Gastrocnemius medialis (tissue), 4 donors: ENCODE measurements around the gene MLLT10. TPM values are rescaled to one million over a fixed set of nuclear protein-coding genes. Genes with fewer than 3 reads are reported as not detected.

Source experiments
- ATAC-seq, 2 donors: fragments of 150-250 bp; one replicate each; pipeline ENCODE4 v1.9.1; 2016
- DNase-seq, 2 donors: peaks; one replicate each; pipeline ENCODE4 v3.0.0-alpha.2; 2019
- H3K27ac ChIP-seq, 4 donors: fragments of 200-600 bp; sonication (generic); 1 replicate in 1 of 4; 2 replicates in 3 of 4; pipeline ENCODE4 v1.5.1; 2016 to 2018; ENCODE audit warnings: mild to moderate bottlenecking in 2 of 4, moderate library complexity in 1 of 4
- H3K27me3 ChIP-seq, 3 donors: fragments of 200-600 bp; sonication (generic) in 2 of 3; 1 replicate in 1 of 3; 2 replicates in 2 of 3; pipeline versions ENCODE4 v1.5.1 to v1.6.0; 2016 to 2019; ENCODE audit warnings: mild to moderate bottlenecking in 1 of 3, moderate library complexity in 1 of 3
- H3K36me3 ChIP-seq, 2 donors: fragments of 200-600 bp; sonication (generic) in 1 of 2; one replicate each; pipeline ENCODE4 v1.5.1; 2017 to 2018
- H3K4me1 ChIP-seq, 2 donors: fragments of 200-600 bp; sonication (generic) in 1 of 2; one replicate each; pipeline ENCODE4 v1.5.1; 2016 to 2017; ENCODE audit warnings: mild to moderate bottlenecking in 2 of 2
- H3K4me3 ChIP-seq, 4 donors: fragments of 200-600 bp; sonication (generic) in 3 of 4; 1 replicate in 1 of 4; 2 replicates in 3 of 4; pipeline ENCODE4 v1.5.1; 2016 to 2019; ENCODE audit warnings: mild to moderate bottlenecking in 2 of 4
- H3K9me3 ChIP-seq, 3 donors: fragments of 200-600 bp; sonication (generic) in 2 of 3; 1 replicate in 1 of 3; 2 replicates in 2 of 3; pipeline ENCODE4 v1.5.1; 2016 to 2019
- POLR2A ChIP-seq, 2 donors: fragments of 450-650 bp; IDR thresholded peaks; one replicate each; pipeline ENCODE4 v1.6.1; 2017; ENCODE audit warnings: antibody characterized with exemption in 2 of 2, mild to moderate bottlenecking in 2 of 2, moderate library complexity in 2 of 2
- in situ Hi-C, 4 donors: fragments of 200-750 bp; cut with MboI; loops; one replicate each; pipeline versions ENCODE4 v1.15.0 to v1.8.0; 2017; ENCODE audit warnings: low sequenced_read_pairs in 4 of 4
- intact Hi-C: fragments of 100-400 bp; cut with DNase I; formaldehyde crosslinking; loops from one replicate; pipeline ENCODE4 v1.15.1; 2023; ENCODE audit warnings: low total_unique reads
- total RNA-seq, 4 donors: library from RNA; depleted of rRNA; stranded (reverse); fragments of >200 nt; gene quantifications; one replicate each; pipeline versions ENCODE4 v1.1.0 to v1.2.3, GENCODE V29; 2016
- TF ChIP-seq, protein P1 (sequence below), 5 experiments: fragments of 450-650 bp in 3 of 5; fragments of 200-600 bp in 2 of 5; sonication (generic) in 2 of 5; IDR thresholded peaks in 4 of 5; conservative IDR thresholded peaks in 1 of 5; 1 replicate in 4 of 5; 2 replicates in 1 of 5; pipeline ENCODE4 v1.5.1; 2016 to 2019; ENCODE audit warnings: antibody characterized with exemption in 5 of 5, mild to moderate bottlenecking in 3 of 5, moderate library complexity in 3 of 5

The MLLT10 gene
- total RNA-seq, 4 donors from 2014 or later, result 13.6 to 26.6 (median 21.6) TPM

- Histone ChIP-seq H3K27ac (no peak overlapping the region), H3K4me1 (no peaks in the 10 kb centered on the region), H3K36me3 (peaks cover 0 to 13% of the 10 kb centered on the region in 2 donors), H3K9me3 (no peaks in the 10 kb centered on the region), H3K4me3 (no peak overlapping the region), H3K27me3 (no peaks in the 10 kb centered on the region)
- in situ Hi-C loops, result no loop called here
- ATAC-seq, result no peak
- intact Hi-C loops, result no loop called here
- DNase-seq, result no peak
- TF ChIP-seq, protein P1, sequence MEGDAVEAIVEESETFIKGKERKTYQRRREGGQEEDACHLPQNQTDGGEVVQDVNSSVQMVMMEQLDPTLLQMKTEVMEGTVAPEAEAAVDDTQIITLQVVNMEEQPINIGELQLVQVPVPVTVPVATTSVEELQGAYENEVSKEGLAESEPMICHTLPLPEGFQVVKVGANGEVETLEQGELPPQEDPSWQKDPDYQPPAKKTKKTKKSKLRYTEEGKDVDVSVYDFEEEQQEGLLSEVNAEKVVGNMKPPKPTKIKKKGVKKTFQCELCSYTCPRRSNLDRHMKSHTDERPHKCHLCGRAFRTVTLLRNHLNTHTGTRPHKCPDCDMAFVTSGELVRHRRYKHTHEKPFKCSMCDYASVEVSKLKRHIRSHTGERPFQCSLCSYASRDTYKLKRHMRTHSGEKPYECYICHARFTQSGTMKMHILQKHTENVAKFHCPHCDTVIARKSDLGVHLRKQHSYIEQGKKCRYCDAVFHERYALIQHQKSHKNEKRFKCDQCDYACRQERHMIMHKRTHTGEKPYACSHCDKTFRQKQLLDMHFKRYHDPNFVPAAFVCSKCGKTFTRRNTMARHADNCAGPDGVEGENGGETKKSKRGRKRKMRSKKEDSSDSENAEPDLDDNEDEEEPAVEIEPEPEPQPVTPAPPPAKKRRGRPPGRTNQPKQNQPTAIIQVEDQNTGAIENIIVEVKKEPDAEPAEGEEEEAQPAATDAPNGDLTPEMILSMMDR (IDR thresholded peaks at IDR 0.05 in 4 of 5, conservative IDR thresholded peaks at IDR 0.05 in 1 of 5), result no peak
- no peak for TF ChIP-seq POLR2A (IDR thresholded peaks at IDR 0.05)
Measured at GRCh38 chr10:21754410-21755011, 220.5 kb downstream of the MLLT10 start.

- H3K27me3 ChIP-seq, result no peaks in the 10 kb centered on the region
- no peak for DNase-seq
- TF ChIP-seq, protein P1 (IDR thresholded peaks at IDR 0.05 in 4 of 5, conservative IDR thresholded peaks at IDR 0.05 in 1 of 5), result no peak
- TF ChIP-seq POLR2A (IDR thresholded peaks at IDR 0.05), result no peak
- peaks cover 0 to 14% of the 10 kb centered on the region in 2 donors for H3K36me3 ChIP-seq
- no peak overlapping the region for H3K27ac ChIP-seq
- in situ Hi-C loops, result no loop called here
- no peak for ATAC-seq
- H3K9me3 ChIP-seq, result no peaks in the 10 kb centered on the region
- H3K4me1 ChIP-seq, result no peaks in the 10 kb centered on the region
- intact Hi-C loops, result no loop called here
- H3K4me3 ChIP-seq, result no peak overlapping the region
Measured at GRCh38 chr10:21756707-21757106, 222.7 kb downstream of the MLLT10 start.

DNA sequence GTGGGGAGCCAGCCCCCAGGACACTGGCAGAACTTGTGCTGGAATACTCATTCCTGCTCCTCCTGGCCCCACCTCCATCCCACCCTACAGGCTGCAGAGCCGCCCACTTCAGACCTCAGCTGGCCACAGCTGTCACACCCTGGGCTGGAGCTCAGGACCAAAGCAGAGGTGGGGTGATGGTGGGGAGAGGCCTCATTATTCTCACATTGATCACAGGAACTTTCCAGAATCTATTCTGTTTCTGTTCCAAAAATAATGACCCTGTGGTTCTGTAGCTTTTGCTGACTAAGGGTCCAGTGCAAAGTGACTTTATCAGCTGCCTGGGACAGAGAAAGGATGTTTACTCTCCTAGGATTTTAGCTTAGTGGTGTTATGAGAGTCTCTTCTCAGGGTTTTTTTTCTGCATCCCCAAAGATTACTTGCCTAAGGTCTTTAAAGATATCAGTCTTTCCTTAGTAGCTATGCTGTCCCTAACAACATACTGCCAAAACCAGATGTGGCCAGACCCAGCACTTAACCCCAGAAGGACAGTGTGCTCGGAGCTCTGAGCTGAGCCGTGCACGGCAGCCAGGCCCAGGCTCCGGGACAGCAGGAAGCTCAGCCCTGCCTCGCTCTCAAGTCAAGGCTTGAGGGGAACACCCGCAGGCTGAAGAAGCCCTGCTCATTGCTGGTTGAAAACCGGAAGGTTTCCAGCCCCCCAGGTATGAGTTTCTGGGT is 223.3 kb downstream of the MLLT10 start:
- in situ Hi-C loops (no loop called here), intact Hi-C loops (no loop called here)
- Histone ChIP-seq H3K4me3 (no peak overlapping the region), H3K27me3 (no peaks in the 10 kb centered on the region), H3K27ac (no peak overlapping the region), H3K4me1 (no peaks in the 10 kb centered on the region), H3K9me3 (no peaks in the 10 kb centered on the region), H3K36me3 (peaks cover 0 to 14% of the 10 kb centered on the region in 2 donors)
- TF ChIP-seq POLR2A (IDR thresholded peaks at IDR 0.05), result no peak
- TF ChIP-seq, protein P1 (IDR thresholded peaks at IDR 0.05 in 4 of 5, conservative IDR thresholded peaks at IDR 0.05 in 1 of 5), result no peak
- no peak for DNase-seq
- no peak for ATAC-seq

DNA sequence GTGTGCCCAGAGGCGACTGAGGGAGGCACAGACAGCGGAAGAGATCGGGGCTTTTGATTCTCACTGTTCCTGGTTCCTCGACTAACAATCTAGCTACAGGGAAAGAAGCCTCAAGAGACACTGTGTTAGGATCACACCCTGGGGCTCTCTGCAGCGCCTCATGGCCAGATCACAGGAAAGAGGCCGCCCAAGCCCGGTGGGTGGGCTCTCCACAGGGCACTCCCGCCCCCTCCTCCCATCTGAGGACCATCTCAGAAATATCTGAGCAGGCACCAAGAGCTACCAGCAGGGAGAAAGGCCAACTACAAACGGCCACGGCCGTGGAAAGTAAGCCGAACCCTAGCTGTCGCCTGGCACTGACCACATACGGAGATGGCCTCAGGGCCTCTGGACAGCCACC is 224.2 kb downstream of the MLLT10 start:
- H3K4me3 ChIP-seq, result no peak overlapping the region
- in situ Hi-C loops (no loop called here), intact Hi-C loops (no loop called here)
- DNase-seq, result no peak
- TF ChIP-seq, protein P1 (IDR thresholded peaks at IDR 0.05 in 4 of 5, conservative IDR thresholded peaks at IDR 0.05 in 1 of 5), result no peak
- no peak for TF ChIP-seq POLR2A (IDR thresholded peaks at IDR 0.05)
- H3K9me3 ChIP-seq, result no peaks in the 10 kb centered on the region
- no peaks in the 10 kb centered on the region for H3K27me3 ChIP-seq
- no peak for ATAC-seq
- no peak overlapping the region for H3K27ac ChIP-seq
- H3K4me1 ChIP-seq, result no peaks in the 10 kb centered on the region
- peaks cover 0 to 14% of the 10 kb centered on the region in 2 donors for H3K36me3 ChIP-seq
